GM18526 (cell line): ENCODE results near the gene ADH4.

Experiments
- POLR2A ChIP-seq: IDR thresholded peaks from 3 replicates; pipeline ENCODE4 v1.6.1; 2011; ENCODE audit not compliant: insufficient read length; ENCODE audit errors: extremely low read depth

Gene ADH4

DNA sequence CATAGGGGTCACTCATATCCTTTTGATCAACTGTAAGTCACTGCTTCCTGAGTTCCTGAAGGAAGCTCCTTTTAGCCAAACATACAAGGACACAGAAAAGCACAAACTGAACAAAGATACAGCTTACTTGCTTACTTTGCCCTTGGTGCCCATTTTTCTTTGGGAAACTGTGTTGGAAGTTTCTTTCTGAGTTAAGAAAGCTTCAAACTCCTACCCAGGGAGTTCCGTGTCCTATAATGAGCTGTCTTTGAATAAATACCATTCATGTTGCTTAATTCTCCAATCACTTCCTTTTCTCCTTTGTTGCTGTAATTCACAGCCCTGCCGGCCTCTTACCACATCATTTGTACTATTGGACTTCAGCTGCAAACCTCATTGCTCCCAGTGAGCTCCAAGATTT is at the start of gene ADH4:
Gene ADH4 (minus strand): TSS at position 228 of the 400 bp plus-strand sequence. CDS start 75 bp downstream, at position 153.
- TF ChIP-seq POLR2A, result no peak

DNA sequence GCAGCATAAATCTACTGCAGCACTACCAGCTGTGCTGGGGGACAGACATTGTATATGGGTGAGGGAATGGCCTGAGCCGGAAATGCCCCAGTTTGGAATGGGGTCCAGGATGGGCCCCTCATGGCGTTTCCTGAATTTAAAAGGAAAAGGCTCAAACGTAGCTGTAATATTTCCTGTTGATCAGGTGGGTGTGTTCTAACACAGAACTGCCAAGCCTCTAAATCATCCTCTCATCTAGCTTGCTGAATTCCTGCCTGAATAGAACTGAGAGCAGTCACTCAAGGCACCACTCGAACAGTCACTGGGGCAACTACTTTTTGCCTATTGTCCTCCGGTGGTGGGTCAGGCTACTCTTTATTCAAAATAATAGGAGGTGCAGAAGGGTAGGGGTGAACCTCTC is 46.2 kb upstream of the ADH4 start:
- TF ChIP-seq POLR2A, result no peak

DNA sequence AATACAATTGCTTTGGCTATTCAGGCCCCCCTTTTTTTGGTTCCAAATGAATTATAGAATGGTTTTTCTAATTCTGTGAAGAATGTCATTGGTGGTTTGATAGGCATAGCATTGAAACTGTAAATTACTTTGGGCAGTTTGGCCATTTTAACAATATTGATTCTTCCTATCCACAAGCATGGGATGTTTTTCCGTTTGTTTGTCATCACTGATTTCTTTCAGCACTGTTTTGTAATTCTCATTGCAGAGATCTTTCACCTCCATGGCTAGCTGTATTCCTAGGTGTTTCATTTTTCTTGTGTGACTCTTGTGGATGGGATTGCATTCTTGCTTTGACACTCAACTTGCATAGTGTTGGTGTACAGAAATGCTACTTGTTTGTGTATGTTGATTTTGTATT is 41.9 kb upstream of the ADH4 start:
- no peak for TF ChIP-seq POLR2A

DNA sequence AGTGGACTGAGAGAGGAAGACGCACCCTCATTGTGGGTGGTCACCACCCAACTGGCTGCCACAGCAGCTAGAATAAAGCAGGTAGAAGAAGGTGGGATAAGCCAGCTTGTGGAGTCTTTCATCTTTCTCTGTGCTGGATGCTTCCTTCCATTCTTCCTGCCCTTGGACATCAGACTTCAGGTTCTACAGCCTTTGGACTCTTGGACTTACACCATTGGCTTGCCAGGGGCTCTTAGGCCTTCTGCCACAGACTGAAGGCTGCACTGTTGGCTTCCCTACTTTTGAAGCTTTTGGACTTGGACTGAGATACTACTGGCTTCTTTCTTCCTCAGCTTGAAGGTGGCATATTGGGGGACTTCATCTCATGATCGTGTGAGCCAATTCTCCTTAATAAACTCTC is 41.5 kb upstream of the ADH4 start:
- TF ChIP-seq POLR2A, result no peak

DNA sequence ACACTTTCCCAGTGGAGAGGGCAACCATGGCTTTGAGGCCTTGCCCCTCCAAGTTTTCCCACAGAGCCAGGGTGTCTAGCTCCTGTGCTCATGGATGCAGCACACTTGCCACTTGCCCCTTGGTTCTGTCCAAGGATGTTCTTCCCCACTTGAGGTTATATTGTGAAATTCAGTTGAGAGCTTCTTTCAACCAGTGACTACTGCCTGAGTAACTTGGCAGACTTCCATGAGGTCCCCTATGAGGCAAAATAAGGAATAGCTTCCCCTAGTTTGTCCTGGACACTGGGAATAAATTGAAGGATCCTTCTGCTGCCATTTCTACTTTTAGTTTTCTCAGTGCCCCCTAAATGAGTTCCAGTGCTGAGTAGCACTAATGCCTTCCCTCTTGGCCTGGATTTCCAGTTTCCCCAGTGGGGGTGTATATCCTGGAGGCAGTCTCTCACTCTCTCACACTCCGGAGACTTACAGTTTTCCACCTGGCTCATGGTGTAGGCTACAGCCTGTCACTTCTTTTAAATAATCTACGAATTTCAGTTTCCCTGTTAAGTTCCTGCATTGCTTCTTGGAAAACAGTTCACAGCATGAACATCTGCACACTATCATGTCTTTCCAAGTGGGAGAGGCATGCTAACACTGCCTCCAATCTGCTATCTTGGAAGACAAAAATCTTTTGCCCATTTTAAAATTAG is 36.4 kb upstream of the ADH4 start:
- no peak for TF ChIP-seq POLR2A

DNA sequence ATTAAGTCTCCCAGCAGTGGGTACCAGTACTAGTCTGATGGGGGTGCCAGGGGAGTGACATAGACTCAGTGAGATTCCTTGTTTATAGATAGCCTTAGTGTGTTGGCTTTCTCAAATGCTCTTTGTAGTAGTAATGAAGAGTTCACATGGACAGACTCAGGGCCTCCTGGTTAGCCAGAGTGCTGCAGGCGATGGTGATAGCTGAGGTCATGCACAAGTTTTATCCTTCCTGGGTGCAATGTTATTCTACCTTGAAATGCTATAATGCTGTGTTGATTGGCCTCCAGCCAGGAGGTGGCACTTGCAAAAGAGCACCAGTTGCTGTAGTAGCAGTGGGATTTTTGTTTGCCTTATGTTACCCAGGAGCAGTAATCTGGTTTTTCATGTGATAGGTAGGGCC is 35.5 kb upstream of the ADH4 start:
- no peak for TF ChIP-seq POLR2A

DNA sequence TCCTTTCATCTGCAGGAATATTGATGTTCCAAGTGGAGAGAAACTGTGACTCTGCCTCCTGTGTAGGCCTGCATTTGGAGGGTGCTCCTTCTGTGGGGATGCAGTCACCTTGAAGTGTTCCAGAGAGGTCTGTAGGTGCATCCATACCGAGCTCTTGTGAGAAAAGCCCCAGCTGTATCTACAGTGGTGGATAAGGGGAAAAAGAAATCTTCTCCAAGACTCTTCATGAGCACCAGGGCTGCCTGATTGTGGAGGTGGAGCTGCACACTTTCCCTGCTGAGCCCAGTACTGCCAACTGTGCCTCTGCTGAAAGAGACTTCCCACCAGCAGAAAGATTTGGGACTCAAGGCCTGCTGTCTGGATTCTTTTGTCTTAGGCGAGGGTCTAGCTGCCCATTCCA is 35.1 kb upstream of the ADH4 start:
- TF ChIP-seq POLR2A, result no peak

DNA sequence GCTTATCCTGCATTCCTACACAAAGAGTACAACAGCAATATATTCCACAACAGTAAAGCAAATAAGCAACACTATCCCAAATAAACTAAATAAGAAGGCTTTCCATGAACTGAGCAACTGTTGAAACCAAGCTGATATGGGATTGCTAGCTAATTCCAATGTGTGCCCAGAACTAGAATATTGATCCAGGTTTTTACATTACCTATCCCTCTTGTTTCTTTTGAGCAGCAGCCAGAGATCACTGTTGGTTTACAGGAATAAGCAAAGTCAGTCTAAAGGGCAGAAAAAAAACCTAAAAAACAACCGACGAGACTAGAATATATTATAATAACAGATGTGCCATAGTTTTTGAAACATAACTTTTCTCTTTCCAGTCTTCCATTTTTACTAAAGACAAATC is 22.4 kb upstream of the ADH4 start:
- TF ChIP-seq POLR2A, result no peak

DNA sequence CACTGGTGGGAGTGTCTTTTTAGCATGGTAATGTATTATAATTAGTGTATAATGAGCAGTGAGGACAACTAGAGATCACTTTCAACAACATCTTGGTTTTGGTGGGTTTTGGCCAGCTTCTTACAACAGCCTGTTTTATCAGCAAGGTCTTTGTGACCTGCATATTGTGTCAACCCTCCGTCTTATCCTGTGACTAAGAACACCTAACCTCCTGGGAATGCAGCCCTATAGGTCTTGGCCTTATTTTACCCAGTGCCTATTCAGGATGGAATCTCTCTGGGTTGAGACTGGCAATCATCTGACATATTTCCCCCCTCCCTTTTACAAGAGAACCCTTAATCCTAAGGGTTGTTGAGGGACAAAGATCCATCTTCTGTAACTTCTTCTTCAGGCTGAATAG is 21.9 kb upstream of the ADH4 start:
- no peak for TF ChIP-seq POLR2A

DNA sequence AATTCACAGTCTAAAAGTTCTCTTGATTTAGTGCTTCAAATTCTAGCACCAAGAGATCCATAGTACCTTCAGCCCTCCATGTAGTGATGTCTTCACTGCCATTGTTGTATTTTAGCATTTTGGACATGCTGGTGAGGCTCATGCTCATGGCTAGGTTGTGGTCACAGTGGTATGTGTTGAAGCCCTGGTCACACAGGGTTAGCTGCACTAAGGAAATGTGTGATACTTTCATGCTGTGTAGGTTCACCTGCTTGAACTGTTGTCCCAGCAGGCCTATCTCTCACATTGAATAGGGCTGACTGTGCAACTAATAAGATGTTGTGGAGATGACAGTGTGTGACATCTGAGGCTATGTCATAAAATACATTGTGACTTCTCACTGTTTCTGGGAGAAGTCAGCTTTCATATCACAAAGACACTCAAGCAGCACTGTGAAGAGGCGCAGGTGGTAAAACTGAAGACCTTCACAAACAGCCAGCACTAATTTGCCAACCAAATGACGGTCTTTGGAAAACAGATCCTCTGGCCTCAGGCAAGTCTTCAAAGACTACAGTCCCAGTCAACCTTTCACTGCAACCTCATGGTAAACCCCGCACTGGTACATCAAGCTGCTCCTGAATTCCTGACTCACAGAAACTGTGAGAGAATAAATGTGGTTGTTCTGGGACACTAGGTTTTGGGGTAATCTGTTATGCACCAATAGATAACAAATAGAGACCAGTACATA is 17.4 kb upstream of the ADH4 start:
- no peak for TF ChIP-seq POLR2A

DNA sequence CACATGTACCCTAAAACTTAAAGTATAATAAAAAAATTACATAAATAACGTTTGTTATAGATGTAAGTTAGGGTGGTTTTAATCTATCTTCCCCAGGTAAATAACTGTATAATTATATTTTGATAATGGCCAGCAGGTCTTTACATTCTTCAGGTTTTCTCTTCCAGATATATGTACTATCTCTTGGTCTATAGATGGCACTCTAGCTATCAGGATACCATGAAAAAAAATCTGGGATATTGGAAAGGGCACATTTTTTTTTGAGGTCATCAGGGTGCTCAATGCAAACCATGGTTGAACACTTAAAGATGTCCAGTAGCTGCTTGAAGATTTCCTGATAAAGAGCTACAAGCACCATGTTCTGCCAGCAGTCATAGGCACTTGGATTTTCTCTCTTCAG is 15.6 kb upstream of the ADH4 start:
- TF ChIP-seq POLR2A, result no peak

DNA sequence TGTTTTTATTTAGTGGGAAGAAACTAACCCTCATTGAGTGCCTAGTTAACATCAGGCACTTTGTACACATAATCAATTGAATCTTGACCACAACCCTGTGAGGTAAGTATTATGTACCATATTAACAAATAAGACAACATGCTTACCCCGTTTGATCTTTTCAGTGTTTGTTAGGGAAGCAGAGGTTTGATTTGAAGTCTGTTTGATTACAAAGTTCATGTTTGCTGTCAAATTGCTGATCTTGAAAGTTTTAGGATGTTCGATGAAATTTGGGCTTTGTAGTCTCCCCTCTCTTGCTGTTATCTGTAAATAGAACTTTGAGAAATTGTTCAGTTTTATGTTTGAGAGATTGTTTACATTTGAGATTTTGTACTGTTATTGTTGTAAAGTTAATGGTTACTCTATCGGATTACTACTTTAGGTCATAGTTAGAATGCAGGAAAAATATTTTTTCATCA is 13.4 kb upstream of the ADH4 start:
- TF ChIP-seq POLR2A, result no peak

DNA sequence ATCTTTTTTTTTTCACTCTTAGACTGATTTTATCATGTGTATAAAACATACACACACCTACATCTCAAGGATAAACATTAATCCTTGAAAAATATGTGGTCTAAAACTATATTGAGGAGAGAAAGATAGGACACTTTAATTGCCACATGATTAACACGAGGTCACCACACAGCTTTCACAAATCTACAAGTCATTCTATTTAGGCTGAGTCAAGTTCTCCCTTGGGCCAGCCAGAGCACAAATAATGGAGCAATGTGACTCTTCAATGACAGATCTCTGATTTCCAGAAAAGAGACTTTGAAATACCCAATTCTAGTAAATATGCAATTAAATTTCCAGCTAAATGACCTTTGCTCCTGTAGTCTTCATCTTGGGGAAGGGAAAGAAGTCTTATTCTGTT is 12.9 kb upstream of the ADH4 start:
- TF ChIP-seq POLR2A, result no peak

DNA sequence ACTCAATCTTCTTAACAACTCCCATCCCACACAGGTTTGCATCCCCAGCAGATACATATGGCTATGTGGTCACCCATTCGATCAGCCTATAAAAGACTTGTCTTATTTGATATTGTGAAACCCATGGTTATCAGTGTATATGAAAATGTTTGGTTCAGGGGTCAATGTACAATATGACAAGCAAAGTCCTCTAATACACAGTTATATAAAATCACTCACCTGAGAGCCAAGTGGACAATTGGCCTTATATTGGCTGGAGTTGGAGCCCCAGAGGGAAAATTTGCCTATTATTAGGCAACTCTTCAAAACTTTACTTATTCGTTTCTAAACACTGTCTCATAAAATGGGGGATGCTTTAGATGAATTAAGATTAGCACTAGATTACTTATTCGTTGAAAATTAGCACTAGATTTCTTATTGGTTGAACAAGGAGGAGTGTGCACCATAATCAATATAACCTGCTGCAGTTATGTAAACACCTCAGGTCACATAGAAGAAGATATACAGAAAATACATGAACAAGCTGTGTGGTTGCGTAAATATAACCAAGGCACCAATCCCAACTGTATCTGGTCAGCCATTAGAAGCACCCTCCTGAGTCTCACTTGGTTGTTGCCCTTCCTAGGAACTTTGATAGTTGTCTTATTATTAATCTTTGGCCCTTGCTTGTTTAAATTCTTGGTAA is 10.7 kb upstream of the ADH4 start:
- TF ChIP-seq POLR2A, result no peak

DNA sequence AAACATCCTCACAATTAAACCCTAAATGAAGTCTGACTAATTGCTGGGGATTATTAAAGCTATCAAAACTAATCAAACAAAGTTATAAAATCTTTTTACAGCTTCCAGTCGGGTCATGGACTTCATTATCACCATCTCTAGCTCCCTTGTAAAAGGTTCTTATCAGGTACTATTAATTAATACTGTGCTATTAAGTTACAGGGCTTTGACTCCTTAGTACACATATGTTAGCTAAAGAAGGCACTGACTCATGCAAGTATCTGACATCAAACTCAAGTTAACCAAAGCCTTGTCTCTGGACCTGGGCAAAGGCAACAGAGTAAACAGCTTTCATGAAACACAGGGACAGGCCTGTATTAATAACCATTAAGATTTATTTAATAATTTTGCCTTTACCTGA is 7.9 kb upstream of the ADH4 start:
- TF ChIP-seq POLR2A, result no peak

DNA sequence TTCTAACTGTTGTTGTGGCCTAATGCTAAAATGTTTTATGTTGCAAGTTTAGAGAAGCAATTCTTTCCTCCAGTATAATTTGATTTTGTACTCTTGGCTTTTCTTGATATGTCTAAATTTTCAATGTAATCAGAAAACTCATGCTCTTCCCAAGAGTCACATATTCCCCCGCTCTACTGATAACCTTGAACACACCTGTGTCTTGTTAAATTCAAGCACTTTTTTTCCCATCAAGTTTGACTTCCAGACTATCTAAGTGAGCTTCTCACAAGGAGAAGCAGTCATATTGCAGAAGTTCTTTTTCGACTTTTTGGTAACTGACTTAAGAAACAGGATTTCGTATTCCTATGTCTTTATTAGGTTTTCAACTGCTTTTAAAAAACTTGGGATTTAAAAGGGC is 7.4 kb upstream of the ADH4 start:
- TF ChIP-seq POLR2A, result no peak
